Fibroblast of skin of right biceps (primary cell): ENCODE results near the gene NFIA.
"Not testable (repeated sequence)": the region's sequence is repeated elsewhere in the genome, so short reads cannot be mapped to it uniquely, and the experiment has no call there.

Source experiments
- DNase-seq: peaks from one replicate; pipeline ENCODE4 v3.0.0-alpha.2; 2013

NFIA gene

DNA sequence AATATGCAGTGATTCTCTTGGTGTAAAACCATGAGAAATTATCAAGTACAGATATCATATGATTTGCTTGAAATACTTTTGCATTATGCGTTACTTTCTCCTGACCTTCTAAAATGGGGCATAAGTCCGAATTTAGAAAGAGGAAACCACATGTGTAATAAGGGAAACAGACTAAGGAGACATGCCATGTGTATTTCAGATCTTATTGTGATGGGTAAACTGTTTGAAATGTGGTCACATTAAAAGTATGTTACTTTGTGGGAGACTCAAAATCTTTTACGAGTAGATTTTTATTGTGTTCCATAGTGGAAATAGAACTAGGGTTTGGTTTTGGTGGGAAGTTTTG, 173.0 kb downstream of the NFIA start:
- no peak for DNase-seq

DNA sequence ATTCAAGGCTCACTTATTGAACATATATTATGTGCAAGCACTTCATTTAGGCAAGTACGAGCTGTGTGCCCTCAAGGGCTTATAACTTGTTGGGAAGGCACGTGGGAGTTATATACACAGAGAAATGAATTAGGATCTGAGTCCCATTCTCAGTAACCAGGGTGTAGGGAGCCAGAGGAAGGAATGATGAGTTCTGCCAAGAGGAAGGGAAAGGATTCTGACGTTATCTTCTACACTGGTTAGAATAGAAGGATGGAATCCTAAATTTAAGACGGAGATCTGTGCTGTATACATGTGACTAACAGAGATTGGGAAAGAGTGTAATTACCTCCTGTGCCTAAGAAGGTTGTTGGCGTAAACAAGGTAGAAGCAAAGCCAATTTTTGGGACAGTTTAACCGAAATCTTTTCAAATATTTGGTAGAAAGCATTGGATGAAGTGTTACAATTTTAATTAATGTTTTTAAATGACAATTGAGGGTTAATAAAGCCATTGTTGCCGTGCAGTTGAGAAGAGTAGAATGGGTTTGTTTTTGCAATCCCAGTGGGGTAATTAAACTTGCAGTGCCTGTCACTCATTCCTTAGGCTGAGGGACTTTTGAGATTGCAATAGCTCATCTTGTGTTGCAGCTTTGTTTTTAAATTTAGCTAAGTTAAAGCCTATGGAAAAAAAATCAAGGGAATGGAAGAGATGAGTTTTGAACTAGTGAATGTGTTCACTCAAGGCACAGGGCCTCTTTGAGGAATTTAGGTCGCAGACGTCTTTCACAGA, 177.2 kb downstream of the NFIA start:
- no peak for DNase-seq

DNA sequence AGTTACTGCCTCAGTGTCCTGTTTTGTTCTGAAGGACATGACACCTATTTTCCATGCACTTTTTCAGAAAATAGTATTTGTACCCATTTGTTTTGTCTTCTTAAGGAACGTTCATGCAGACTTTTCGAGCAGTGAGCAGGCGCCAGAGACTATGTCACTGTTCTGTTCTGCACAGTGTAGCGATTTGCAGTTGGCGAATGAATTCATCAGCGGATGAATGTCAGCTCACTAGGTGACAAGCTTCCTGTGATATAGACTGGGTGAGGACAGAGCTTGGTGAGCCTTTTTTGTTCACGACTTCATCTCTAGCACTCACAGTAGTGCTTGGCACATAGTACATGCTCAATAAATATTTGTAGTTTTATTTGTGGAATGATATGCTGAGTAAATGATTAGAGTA, 177.8 kb downstream of the NFIA start:
- no peak for DNase-seq

DNA sequence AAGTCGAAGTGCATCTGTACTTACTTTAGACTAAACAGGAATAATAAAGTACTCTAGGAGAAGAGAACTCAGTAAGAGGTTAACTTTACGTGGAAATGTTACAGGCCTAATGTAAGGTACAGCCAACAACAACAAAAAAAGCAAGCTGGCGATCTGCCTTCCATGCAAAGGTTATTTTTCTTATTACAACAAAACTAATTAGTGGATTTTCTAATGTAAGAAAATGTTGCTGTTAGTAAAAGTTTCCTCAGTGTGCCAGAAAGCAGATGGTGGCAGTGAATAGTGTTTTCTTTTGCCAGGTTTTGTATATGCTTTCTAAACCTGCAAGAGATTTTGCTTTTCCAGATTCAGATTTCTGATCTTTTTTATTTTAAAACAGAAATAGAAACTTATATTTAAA, 179.2 kb downstream of the NFIA start:
- DNase-seq: no peak

DNA sequence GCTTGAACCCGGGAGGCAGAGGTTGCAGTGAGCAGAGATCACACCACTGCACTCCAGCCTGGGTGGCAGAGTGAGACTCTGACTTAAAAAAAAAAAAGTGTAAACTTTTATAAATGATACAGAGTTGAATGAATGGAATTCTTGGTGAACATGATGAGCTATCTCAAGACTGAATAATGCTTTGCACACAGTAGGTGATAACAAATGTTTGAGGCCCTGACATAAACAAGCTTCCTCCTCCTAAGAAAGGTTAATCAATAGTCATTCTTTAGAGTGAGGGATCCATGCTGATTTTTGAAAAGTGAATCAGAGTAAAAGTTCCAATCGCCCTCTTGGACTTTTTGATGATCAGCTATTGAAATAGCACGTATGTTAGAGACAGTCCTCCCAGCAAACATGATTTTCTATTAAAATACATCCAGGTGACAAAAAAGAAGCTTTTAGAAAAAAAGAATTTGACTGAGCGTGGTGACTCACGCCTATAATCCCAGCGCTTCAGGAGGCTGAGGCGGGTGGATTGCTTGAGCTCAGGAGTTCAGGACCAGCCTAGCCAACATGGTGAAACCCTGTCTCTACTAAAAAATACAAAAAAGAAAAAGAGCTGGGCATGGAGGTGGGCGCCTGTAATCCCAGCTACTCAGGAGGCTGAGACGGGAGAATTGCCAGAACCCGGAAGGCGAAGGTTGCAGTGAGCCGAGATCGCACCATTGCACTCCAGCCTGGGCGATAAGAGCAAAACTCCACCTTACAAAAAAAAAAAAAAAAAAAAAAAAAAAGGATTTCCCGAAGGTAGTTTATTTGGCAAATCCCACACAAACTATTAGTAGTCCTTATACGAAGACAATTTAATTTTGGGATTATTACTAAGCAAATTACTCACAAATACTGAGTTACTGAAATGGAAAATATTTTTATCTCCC, 181.8 kb downstream of the NFIA start:
- no peak for DNase-seq

DNA sequence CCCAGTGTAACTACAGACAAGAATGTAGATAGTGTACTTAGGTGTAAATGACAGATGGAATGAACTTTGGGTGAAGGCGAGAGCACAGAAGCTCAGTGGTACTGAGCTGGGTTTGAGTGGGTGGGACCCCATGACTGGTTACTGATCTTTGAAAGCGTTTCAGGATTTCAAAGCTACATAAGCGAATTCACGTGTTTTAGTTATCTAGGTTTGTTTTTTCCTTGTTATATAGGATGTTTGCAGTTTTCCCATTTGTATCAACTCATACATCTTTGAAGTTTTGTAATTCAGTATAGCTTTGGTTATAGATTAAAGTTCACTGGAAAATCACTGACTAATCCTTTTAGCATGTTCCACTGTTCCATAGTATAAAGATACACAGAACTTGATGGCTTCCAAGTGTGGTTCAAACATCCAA, 182.5 kb downstream of the NFIA start:
- no peak for DNase-seq

DNA sequence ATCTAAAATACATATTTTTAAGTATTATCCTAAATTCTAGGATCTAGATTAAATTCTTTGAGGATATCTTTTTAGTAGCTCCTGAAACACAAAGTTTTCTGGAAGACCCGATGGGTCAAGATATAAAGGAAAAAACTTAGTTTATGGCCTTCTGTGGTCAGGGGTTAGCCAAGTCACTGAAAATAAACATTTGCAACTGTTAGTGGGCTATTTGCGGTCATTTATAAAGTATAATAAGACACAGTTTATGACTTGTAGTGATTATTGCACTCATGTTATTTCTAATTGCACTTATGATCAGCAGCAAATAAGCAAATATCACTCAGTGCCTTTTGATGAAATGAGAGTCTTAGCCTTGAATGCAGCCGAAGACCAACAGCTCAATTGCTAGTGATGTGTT, 183.3 kb downstream of the NFIA start:
- DNase-seq: no peak

DNA sequence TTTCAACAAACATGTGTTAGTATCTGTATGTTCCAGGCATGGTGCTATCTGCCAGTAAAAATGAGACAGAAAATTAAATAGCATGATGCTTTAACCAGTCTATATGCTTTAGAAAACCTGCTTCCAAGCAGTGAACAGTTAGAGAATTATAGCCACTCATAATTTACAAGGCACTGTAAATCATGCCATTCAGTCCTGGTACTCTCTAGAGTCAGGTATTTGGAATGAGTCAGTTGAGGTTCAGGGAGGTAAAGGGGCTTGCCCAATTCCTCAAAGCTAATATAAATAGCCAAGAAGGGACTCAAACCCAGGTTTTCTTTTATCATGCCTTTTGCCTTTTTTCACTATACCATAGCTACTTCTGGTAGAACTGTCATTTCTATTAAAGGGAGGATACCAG, 184.4 kb downstream of the NFIA start:
- no peak for DNase-seq

DNA sequence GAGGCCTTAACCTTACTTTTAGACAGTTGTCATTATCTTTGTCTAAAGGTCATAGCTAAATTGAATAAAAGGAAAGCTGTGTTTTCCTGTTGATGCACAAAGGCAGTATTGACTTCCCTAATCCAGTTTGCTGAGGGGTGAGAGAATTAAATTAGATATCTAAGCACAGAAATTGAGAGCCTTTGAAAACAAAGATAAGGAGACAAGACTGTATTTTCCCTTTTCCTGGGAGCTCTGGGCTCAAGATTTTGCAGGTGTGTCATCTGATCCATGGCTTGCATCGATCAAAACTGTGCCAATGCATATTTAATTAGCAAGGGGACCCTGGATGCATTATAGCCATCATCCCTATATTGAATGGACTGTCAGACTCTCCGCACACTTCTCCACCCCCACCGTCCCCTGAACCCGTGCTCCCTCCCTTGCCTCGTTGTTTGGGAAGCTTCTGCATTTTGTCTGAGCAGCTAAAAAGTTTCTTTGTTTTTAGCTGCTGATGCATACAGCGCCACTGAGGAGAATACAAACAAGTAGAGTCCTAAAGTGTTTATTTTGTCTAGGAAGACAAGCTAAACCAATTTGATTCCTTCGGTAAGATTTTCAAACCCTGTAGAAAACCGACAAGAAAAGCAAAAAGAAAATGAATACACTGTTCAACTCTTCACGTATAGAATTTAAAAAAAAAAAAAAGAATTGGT, 186.3 kb downstream of the NFIA start:
- DNase-seq: no peak

DNA sequence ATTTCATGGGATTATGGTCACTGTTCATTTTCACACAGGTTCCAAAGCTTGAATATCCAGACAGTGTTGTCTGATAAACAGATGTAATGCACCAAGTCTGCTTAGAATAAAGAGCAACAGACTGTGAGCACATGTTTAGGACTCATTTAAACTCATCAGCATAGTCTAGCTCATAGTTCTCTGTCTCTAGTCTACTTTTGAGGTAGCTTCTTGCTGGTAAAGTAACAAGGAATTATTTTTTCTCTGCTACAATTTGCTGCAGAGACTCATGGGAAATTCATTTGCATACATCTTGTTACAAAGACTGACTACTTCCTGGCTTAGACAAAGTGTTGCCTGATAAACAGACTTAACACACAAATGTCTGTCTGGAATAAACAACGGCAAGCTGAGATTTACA, 187.2 kb downstream of the NFIA start:
- no peak for DNase-seq

DNA sequence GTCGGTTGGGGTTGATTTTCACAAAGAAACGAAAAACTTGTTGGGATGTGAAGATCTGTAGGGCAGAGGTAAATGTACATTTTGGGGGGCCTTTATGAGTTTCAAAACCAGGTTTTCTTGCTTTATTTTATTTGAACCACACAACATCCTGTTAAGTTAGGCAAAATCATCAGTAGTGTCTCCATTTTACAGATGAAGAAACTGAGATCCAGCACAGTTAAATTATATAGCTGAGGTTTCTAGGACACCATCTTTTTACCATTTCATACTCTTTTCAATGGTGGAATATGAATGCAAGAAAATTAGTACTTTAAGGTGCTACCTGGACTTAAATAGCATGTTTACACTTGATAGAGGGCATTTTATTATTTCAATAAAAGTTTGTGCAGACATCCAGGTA, 187.7 kb downstream of the NFIA start:
- no peak for DNase-seq

DNA sequence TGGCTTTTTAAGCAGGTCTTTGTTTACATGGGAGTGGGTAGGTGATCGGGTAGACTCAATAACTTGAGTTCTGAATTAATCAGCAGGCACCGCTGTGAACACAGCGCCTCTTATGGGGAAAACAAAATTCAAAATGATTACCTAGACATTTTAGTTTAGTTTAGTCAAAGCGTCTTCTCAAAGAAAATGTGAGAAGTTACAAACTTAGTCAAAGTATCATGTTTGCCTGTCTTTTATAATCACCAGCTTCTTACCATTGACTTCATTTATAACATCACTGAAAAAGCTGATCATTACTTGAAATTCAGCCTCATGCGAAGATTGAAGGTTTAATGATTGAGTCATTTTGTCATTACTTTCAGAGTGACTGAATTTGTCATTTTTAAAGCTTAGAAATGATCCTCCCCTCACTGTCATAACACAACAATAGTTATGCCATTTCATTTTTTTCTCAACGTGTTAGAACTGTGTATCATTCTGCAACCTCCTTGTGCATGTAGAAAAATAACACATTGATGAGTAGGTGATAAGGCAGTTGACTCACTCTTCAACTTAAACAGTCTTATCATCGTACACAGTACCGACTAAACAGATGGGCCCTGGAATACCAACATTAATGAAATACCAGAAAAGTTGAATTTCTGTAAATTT, 188.5 kb downstream of the NFIA start:
- DNase-seq: peak; percentile 25

DNA sequence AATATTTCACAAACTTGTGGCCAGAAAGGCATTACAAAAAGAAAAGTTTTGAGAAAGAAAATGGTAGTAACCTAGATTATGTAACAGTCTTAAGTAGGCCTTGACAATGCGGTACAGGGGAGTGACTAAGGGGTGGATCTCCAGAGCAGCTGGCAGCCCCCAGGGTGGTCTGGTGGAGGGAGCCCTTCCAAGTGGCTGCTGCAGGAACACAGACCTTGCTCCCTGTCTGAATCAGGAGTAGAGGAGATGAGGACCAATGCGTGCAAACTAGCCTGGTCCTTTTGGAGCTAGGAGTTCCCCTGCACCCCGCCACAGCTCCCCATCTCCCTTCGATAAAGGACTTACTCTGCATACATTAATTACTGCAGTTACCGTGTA, 189.0 kb downstream of the NFIA start:
- no peak for DNase-seq

DNA sequence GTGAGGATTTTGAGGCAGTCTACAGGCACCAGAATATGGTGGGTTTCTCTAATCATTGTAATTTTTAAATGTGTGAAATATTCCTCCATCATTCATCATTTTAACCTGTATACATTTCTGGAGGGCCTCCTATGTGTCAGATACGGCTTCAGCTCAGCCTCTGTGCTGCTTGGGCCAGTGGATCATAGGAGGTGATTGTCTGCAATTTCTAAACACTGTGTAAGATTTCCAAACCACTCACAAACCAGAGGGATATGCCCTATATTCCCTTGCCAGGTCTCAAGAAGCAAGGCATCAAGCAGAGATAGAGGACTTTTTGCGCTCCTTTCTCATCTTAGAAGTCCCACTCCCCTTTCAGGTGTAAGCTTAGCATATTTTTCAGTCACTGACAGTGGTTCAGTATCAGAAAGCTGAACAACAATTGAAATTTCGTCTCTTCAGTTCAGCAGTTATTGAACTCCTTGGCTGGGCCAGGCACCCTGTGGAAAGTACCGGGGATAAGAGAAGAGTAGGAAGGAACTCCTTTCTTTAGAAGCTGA, 190.9 kb downstream of the NFIA start:
- DNase-seq: no peak

DNA sequence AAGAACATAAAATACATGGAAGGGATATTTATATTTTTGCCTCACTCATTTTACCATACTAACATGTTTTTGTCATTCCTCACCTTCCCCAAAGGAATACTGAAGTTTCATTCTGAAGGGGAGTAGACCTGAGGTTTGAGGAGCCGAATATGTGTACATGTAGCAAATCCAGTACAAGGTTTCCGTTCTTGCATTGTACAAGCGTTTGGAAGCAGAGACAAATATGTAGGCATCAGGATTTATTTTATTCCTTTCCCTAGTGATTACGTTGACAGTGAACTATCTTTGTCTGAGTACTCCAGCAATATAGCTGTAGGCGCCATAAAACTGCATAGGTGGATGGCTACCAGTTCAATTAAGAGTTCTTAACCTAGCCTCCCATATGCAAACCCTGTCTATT, 191.5 kb downstream of the NFIA start:
- DNase-seq: no peak

DNA sequence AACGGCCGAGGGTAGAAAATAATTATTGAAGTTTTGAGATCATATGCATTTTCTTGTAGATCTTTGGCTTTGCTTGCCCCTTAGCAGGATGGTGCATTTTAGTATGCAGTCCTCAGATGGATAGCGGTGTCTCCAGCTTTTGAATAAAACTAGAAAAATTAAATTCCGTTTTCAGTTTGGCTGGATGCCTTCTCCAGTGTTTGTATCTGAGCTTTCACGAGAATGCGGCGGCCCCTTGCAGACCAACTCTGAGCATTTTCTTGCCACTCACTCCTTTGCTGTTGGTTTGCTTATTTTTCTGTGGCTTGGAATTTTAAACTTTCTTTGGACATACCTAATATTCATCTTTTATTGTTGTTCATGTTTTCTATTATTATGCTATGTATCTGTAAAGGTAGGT, 192.6 kb downstream of the NFIA start:
- DNase-seq: no peak

DNA sequence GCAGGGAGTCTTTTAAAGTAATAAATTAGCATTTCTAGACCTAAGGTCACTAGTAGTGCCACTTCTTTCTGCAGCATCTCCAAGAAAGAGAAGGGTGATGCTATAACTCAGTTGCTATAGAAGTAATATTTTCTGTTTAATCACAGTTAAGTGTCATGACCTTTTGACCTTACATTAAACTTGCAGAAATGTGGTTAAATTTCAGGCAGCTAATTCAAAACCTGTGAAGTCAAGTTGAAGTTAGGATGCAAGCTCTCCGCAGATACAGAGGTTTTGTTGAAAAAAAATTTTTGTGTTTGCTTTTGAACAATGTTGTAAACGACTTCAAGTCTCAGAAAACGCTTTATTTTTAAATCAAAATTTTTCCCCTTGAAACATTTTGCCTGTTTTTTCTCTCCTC, 193.9 kb downstream of the NFIA start:
- no peak for DNase-seq

DNA sequence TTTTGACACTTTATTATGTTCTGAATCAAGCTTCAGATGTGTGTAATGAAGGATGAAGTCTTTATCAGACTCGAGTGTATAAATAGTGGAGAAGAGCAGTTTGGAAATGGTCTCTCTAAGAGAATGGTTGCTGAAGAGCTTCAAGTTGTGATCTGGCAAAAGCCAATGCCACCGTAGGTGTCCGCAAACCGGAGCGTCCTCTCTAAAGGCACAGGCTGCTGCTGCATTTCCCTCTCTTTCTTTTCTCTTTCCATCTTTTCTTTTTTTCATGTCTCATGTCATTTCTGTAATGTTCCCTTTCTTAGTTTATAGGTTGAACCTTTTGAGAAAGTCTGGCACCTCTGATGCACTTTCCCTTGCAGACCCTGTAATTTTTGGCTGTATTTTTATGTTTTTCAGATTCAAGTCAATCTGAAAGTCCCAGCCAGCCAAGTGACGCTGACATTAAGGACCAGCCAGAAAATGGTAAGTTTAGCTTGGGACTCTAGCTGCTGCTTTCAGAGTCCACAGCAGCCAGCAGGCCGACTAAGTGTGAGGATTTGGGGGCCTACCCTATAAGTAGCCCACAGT, 194.8 kb downstream of the NFIA start:
- no peak for DNase-seq

DNA sequence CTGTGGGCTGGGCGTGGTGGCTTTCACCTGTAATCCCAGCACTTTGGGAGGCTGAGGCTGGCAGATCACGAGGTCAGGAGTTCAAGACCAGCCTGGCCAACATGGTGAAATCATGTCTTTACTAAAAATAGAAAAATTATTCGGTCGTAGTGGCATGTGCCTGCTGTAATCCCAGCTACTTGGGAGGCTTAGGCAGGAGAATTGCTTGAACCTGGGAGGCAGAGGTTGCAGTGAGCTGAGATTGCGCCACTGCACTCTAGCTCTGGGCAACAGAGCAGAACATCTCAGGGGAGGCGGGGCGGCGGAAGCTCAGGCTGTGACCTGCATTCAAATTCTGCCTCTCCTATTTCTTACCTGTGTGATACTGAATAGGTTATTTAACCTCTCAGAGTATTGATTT, 196.1 kb downstream of the NFIA start:
- not testable (repeated sequence) for DNase-seq

DNA sequence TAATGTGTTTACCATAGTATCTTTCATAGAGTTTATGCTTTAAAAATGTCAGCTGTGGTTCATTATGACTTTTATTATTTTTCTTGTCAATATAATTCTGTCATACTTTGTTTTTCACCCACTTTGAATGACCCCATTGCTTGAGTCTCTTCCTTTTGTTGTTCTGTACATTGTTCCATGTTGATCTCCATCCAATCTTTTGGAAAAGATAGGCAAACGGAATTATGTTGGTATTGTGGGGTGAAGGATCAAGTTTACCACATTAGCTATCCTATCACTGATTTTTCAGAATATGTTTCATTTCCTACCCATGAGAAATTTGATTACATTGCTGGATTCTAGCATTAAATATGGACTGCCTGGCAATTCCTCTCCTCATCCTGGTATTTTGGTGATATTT, 196.6 kb downstream of the NFIA start:
- DNase-seq: no peak

DNA sequence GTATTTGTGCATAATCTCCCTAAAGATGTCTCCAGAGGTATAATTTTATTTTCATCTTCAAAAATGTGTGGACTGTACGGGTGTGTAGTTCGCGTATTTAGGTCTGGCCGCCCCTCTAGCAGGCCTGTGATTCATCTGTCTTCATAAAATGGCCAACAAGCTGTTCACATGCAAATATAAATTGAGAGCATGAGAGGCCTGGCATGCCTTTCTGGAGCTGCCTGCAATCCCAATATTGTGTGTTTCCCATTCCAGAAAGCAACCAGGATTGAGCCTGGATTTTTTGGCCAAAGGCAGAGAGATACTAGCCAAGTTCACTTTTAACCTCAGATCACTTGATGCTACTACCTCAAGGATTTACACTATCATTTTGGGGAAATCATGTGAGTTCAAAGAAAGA, 197.2 kb downstream of the NFIA start:
- DNase-seq: no peak

DNA sequence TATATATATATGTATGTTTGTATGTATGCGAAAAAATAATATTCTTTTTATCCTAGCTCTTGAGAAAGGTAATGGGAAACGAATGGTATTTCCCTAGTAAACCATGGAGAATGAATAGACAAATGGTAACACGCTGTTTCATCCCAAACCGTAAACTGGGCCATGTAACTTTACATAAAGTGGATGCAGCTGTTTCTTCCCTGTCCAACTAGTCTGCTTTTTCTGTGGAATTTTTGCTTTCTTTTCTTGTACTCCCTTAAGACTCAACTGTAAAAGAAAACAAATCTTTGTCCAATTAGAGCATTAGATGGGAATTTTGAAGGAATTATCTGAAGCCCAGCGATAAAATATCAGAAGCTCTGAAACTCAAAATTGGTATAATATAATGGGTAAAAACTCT, 198.1 kb downstream of the NFIA start:
- no peak for DNase-seq

DNA sequence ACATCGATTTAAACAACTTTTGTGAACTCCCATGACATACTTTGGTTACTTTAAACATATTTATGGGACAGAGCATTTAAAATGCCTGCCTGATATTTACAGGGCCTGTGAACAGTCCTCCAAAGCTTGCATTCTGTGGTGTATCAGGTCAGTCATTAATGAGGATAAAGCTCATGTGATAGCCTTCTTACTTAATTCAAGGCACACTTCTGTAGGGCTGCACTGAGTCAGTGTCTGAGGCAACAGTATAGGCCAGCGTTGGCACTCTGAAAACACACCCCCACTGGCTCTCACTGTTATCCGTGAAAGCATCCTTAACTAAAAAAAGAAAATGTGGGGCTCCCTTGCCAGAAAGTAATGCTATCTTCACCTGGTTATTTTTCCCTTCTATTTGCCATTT, 200.0 kb downstream of the NFIA start:
- DNase-seq: no peak
